Activated naive CD4-positive, alpha-beta T cell treated with anti-CD3 and anti-CD28 coated beads, Interleukin-2, amount 50 U/mL, for 24 hours (primary cell): ENCODE results near the gene ZNF185.
"Not testable (repeated sequence)": the region's sequence is repeated elsewhere in the genome, so short reads cannot be mapped to it uniquely, and the experiment has no call there.

Experiments
- H3K27ac Mint-ChIP-seq: one replicate; pipeline ENCODE4 v1.8.0; 2021; ENCODE audit warnings: mild to moderate bottlenecking, mixed read lengths
- H3K27me3 Mint-ChIP-seq: one replicate; pipeline ENCODE4 v1.8.0; 2021; ENCODE audit warnings: mixed read lengths
- H3K36me3 Mint-ChIP-seq: one replicate; pipeline ENCODE4 v1.8.0; 2021; ENCODE audit warnings: mixed read lengths
- H3K4me1 Mint-ChIP-seq: one replicate; pipeline ENCODE4 v1.8.0; 2021; ENCODE audit warnings: mixed read lengths
- H3K4me3 Mint-ChIP-seq: one replicate; pipeline ENCODE4 v1.8.0; 2021; ENCODE audit warnings: mild to moderate bottlenecking, mixed read lengths
- H3K9me3 Mint-ChIP-seq: one replicate; pipeline ENCODE4 v1.8.0; 2021; ENCODE audit warnings: mixed read lengths

Gene ZNF185

DNA sequence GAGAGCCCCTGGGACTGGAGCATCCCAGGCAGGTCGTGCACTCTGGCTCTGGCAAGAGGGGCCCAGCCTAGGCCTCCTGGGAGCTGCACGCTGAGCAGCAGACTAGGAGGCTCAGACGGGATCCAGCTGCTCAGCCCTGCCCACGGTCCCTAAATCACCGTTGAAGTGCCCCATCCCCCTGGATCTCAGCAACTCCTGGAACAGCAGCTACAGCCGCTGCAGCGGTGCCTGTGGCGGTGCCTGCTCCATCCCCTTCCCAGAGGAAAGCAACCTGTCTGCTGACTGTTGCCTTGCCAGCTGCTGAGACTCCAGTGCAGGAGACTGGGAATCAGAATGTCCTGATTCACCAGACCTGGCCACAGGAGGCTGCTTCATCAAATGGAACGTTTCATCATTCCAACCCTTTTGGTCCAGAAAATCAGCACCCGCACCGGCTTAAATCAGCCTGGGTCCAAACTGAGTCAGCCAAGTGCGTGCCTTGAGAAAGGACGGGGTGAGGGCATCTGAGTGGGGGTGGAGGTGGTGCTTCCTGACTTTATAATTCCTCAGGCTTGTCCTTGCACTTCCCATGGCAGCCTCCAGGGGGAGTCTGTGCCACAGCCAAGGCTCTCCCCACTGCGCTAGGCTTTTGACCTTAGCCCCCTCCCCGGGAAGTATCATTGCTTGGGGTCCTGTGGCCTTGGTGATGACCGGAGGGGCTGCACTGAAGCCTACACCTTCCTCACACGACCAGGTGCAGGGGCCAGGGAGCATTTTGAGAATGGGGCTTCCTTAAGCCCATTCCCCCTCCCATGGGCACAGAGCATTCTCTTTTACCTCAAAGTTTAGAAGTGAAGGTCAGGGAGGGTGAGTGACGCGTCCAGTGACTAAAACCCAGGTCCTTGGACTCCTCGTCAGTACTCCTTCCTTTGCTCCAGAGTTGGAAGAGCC is 6.5 kb downstream of the ZNF185 start:
- Mint-ChIP-seq H3K36me3 (no peaks in the 10 kb centered on the region), H3K4me3 (no peak overlapping the region)

DNA sequence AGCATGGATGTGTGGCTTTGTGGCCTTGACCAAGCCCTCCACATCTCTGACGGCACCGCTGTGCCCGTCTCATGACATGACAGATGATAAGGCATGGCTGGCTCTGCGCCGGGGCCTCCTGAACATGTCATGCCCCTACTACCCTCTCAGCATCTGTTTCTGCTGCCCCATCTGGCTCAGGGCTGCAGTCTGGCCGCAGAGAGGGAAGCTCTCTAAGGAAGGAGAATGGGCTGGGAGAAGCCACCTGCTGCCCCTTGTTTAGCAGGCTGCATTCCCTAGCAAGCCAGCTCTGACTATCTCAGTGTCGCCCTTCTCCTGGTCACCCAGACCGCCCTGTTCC is 7.2 kb downstream of the ZNF185 start:
- Mint-ChIP-seq H3K36me3 (no peaks in the 10 kb centered on the region), H3K9me3 (no peaks in the 10 kb centered on the region), H3K4me3 (no peak overlapping the region), H3K27me3 (no peaks in the 10 kb centered on the region), H3K4me1 (no peaks in the 10 kb centered on the region), H3K27ac (no peak overlapping the region)

More for the DNA sequence above, 6.5 kb downstream of the ZNF185 start:
- Mint-ChIP-seq H3K9me3 (no peaks in the 10 kb centered on the region), H3K4me1 (no peaks in the 10 kb centered on the region), H3K27ac (no peak overlapping the region), H3K27me3 (no peaks in the 10 kb centered on the region)

DNA sequence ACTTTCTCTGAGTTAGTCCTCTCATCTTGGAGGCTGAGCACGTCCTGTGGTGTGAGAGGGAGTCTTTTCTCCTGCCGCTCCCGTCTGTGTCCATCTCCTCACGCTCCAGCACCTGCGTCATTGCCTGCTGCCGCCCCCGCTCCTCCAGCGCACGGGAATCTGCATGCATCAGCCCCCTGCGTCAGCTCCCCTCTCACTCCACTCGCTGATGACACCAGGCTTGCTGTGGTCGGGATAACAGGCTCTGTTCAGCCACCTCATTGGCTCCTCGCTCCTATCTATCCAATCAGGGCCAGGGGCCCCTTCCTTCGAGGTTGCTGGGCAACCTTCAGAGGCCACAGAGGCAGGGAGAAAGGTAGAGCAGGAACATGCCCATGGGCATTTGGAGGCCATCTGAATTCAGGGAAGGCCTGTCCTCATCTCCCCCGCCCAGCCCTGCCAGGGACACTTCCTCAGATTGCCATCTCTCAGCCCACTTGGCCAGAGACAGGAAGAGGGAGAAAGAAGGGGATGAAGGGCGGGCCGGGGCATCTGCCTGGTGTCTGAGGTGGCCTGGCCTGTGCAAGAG is 9.3 kb downstream of the ZNF185 start:
- Mint-ChIP-seq H3K4me3 (no peak overlapping the region), H3K4me1 (no peaks in the 10 kb centered on the region), H3K27ac (no peak overlapping the region), H3K27me3 (no peaks in the 10 kb centered on the region), H3K9me3 (no peaks in the 10 kb centered on the region), H3K36me3 (no peaks in the 10 kb centered on the region)

DNA sequence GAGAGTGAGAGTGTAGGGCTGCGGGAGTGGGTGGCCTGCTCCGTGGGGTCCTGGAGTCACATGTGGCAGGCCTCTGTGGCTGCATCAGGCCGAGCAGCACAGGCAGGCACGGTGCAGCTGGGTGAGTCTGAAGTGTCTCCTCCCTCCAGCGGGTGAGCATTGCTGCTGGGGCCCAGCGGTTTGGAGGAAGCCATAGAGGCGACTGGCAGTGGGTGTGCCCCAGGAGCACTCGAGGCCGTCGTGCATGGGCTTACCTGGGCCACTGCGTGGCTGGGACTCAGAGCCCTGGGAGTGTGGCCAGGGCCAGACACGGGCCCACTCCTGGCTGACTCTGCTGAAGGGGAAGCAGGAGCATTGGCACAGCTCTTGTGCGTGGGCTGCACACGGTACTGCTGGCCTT is 10.6 kb downstream of the ZNF185 start:
- Mint-ChIP-seq H3K27me3 (no peaks in the 10 kb centered on the region), H3K27ac (no peak overlapping the region), H3K9me3 (no peaks in the 10 kb centered on the region), H3K4me3 (no peak overlapping the region), H3K36me3 (no peaks in the 10 kb centered on the region), H3K4me1 (no peaks in the 10 kb centered on the region)

DNA sequence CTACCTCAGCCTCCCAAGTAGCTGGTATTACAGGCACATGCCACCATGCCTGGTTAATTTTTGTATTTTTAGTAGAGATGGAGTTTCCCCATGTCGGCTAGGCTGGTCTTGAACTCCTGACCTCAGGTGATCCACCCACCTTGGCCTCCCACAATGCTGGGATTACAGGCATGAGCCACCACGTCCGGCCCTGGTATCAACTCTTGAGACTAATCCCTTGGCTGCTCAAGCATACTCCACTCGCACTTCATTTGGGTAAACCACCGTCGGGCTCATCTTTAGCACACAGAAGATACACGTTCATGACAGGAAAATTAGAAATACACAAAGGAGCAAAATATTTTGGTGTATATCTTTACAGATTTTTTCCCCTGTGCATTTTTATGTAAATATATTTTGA is 12.2 kb downstream of the ZNF185 start:
- not testable (repeated sequence) for H3K27me3 Mint-ChIP-seq, H3K4me3 Mint-ChIP-seq, H3K9me3 Mint-ChIP-seq, H3K27ac Mint-ChIP-seq, H3K36me3 Mint-ChIP-seq, H3K4me1 Mint-ChIP-seq

DNA sequence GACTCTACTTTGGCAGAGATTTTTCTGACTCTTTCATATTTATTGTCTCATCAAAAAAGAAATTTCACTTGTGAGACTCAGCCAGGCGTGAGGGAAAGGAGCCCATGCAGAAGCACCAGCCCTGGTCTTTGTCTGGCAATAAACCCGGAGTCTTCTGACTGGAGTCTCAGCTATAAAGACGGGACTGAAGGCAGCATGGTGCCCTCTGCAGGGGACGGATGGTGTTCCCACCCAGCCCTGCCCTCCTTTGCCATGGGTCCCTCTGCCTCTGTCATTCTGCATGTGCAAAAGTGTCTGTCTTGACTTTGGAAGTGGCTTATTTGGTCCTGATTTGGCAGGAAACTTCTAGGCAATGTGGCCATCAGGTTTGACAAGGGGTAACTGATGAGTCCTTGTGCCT is 14.2 kb downstream of the ZNF185 start:
- no peaks in the 10 kb centered on the region for H3K9me3 Mint-ChIP-seq
- H3K4me1 Mint-ChIP-seq = no peaks in the 10 kb centered on the region
- no peak overlapping the region for H3K27ac Mint-ChIP-seq
- no peak overlapping the region for H3K4me3 Mint-ChIP-seq
- H3K36me3 Mint-ChIP-seq = no peaks in the 10 kb centered on the region
- H3K27me3 Mint-ChIP-seq = no peaks in the 10 kb centered on the region

DNA sequence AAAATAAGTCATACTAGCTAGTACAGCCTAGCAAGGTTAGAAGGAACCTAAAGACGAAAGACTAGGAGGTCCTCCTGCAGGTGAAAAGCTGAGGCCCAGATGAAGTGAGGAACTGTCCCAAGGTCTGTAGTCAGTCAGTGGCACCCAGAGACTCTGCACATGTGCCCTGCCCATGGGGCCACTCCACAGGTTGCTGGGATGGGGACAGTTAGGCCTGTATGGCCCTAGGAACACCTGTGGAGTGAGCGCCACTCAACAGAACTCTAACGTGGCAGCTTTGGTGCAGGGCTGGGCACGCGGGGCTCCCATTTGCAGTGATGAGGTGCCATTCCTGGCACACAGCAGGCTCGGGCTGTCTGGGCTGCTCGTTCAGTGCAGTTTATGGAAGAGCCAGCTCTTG is 14.8 kb downstream of the ZNF185 start:
- no peaks in the 10 kb centered on the region for H3K9me3 Mint-ChIP-seq
- H3K27ac Mint-ChIP-seq = no peak overlapping the region
- no peaks in the 10 kb centered on the region for H3K36me3 Mint-ChIP-seq
- H3K4me1 Mint-ChIP-seq = no peaks in the 10 kb centered on the region
- H3K27me3 Mint-ChIP-seq = no peaks in the 10 kb centered on the region
- H3K4me3 Mint-ChIP-seq = no peak overlapping the region

DNA sequence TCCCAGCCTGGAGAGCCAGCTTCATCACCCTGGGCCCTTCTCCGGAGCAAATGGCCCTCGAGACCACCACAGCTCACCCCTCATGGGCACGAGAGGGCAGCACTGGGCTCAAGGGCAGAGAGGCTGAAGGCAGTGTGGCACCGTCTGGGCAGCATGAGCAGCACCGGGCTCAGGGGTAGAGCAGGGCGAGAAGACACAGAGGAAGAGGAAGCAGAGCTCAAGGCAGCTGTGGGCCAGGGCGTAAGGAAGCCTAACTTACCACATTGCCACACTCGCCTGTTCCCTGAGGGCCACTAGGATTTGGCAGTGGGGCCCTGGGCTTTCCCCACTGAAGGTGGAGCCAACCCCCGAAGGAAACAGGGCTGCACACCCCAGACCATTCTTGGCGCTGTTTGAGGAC is 15.5 kb downstream of the ZNF185 start:
- Mint-ChIP-seq H3K9me3 (no peaks in the 10 kb centered on the region), H3K4me1 (no peaks in the 10 kb centered on the region), H3K27me3 (no peaks in the 10 kb centered on the region), H3K36me3 (no peaks in the 10 kb centered on the region), H3K27ac (no peak overlapping the region), H3K4me3 (no peak overlapping the region)

DNA sequence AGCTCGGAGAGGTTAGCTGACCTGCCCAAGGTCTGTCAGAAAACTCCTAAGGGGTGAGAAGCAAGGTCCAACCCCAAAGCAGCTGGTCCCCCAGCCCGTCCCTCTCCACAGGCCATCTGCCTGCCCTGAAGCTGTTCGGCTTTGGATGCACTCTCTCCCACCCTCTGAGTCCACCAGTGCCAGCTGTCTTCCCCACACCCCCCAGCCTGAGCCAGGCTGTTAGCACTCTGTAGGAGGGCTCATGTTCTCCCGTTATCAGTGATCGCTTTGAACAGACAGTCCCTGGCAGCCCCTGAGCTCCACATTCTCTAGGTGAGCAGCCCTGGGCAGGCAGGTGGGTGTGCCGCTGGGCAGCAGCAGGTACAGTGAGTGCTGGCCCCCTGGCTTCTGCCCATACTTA is 16.0 kb downstream of the ZNF185 start:
- peak overlapping the region; percentile 41 for H3K27ac Mint-ChIP-seq
- H3K4me3 Mint-ChIP-seq = no peak overlapping the region
- H3K27me3 Mint-ChIP-seq = no peaks in the 10 kb centered on the region
- no peaks in the 10 kb centered on the region for H3K9me3 Mint-ChIP-seq
- H3K4me1 Mint-ChIP-seq = no peaks in the 10 kb centered on the region
- no peaks in the 10 kb centered on the region for H3K36me3 Mint-ChIP-seq

DNA sequence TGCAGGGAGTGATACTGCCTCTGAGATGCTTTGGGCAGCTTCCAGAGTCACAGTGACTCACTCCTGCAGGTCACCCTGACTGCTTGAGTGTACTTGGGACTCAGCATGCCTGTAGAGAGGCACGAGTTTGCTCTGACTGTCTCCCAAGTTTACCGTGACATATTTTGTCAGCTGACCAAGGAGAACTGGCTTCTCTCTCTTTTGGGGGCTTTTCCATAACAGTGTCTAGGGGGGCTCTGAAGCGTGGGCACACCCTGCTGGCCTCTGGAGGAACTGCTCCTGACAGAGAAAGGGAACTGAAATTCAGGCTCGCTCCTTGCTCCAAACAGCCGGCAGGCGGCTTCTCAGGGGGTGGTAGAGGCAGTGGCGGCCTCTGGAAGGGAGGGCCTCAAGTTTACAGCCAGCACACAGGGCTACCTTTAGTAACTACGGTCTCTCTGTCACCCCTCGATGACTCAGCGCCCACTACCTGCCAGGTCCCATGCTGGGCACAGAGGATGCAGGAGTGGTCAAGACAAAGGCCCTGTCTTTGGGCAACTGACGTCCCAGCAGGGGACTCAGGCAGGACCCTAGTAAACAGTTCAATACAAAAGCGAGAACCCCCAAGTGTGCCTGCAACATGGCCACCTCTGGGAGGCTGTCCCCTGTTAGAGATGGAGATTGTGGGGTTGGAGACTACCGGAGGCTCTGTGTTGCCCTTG is 17.8 kb downstream of the ZNF185 start:
- H3K9me3 Mint-ChIP-seq = no peaks in the 10 kb centered on the region
- no peaks in the 10 kb centered on the region for H3K4me1 Mint-ChIP-seq
- H3K4me3 Mint-ChIP-seq = no peak overlapping the region
- no peak overlapping the region for H3K27ac Mint-ChIP-seq
- H3K27me3 Mint-ChIP-seq = no peaks in the 10 kb centered on the region
- no peaks in the 10 kb centered on the region for H3K36me3 Mint-ChIP-seq

DNA sequence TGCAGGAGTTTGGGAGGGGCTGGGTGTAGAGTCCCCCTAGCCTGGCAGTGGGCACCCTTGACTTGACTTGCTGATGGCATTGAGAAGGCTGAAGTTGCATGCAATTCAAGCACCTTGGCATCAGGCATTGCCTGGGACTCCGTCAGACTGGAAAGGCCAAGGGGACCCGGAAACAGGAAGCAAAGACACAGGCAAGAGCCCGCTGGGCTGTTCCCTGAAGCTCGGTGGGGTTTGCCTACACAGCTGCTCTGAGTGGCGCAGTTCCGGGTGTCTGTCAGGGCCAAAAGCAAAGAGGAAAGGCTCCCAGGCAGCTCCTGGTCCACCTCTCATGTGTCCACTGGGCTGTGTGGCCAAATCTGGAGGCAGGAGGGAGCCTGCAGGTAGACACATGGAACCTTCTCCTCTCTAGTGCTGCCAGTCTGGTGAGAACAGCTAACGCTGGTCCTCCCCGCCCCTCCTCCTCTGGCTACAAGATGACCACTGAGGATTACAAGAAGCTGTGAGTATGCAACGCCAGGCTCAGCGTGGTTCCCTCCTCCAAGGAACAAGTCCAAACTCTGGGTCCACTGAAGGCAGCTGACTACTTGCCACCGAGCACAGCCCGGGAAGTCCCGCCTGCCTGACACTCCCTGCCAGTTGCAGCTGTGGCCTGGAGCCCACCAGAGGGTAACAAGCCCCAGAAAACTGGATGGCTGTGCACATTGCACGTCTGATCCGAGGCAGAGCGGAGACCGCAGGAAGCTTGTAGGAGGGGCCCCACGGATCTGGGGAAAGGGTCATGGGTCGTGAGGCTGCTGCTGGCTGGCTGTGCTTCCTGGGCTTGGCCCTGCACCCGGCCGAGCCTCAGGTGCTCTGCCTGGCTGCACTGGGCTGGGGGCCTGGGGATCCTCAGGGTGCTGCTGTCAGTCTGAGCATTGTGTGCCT is 20.1 kb downstream of the ZNF185 start:
- Mint-ChIP-seq H3K27ac (no peak overlapping the region), H3K27me3 (no peaks in the 10 kb centered on the region), H3K4me1 (peaks cover 5% of the 10 kb centered on the region), H3K9me3 (no peaks in the 10 kb centered on the region), H3K4me3 (no peak overlapping the region), H3K36me3 (no peaks in the 10 kb centered on the region)

DNA sequence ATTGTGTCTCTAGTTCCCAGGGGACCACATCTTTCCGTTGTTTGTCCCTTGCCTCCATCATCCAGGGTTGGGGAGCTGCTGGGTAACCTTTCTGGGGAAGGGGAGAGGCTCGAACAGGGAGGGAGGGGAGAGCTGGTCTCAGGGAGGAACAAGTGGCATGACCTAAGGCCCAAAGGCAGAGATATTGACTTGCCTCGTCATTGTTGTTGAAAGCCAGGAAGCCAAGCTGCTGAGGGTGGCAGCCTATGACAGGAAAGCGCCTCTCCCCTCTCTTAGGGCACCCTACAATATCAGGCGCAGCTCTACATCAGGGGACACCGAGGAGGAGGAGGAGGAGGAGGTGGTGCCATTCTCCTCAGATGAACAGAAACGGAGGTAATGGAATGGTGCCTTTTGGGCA is 20.8 kb downstream of the ZNF185 start:
- H3K9me3 Mint-ChIP-seq = no peaks in the 10 kb centered on the region
- peaks cover 5% of the 10 kb centered on the region for H3K4me1 Mint-ChIP-seq
- no peak overlapping the region for H3K27ac Mint-ChIP-seq
- no peaks in the 10 kb centered on the region for H3K36me3 Mint-ChIP-seq
- H3K27me3 Mint-ChIP-seq = no peaks in the 10 kb centered on the region
- no peak overlapping the region for H3K4me3 Mint-ChIP-seq

DNA sequence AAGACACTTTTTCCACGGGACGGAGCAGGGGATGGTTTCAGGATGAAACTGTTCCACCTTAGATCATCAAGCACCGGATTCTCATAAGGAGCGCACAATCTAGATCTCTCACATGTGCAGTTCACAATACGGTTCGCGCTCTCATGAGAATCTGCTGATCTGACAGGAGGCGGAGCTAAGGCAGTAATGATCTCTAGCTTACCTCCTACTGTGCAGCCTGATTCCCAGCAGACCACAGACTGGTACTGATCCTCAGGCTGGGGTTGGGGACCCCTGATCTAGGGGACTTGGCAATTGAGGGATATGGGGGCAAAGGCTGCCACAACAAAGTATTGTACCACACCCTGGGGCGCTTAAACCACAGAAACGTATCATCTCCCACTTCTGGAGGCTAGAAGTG is 25.7 kb downstream of the ZNF185 start:
- Mint-ChIP-seq H3K4me1 (peaks cover 8% of the 10 kb centered on the region), H3K27ac (no peak overlapping the region), H3K36me3 (no peaks in the 10 kb centered on the region), H3K9me3 (no peaks in the 10 kb centered on the region), H3K4me3 (no peak overlapping the region), H3K27me3 (no peaks in the 10 kb centered on the region)

DNA sequence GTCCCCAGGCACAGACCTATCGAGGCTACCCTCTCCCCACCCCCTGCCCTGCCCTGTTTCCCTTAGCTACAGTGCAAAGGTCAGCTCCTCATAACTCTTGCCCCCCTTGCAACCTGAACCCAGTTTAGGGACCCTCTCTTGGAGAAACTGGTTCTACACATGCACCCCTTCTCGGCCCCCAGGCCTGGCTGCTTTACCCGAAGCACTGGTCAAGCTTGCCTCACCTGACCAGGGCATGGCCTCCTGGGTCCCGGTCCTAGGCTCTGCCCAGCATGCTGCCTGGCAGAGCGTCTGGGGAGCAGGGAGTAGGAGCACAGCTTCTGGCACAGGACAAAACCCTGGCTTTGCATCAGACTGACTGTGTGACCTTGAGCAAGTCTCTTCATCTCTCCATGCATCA is 28.0 kb downstream of the ZNF185 start:
- Mint-ChIP-seq H3K36me3 (no peaks in the 10 kb centered on the region), H3K4me1 (peaks cover 8% of the 10 kb centered on the region), H3K27ac (peak overlapping the region; percentile 46), H3K27me3 (no peaks in the 10 kb centered on the region), H3K4me3 (no peak overlapping the region), H3K9me3 (no peaks in the 10 kb centered on the region)

DNA sequence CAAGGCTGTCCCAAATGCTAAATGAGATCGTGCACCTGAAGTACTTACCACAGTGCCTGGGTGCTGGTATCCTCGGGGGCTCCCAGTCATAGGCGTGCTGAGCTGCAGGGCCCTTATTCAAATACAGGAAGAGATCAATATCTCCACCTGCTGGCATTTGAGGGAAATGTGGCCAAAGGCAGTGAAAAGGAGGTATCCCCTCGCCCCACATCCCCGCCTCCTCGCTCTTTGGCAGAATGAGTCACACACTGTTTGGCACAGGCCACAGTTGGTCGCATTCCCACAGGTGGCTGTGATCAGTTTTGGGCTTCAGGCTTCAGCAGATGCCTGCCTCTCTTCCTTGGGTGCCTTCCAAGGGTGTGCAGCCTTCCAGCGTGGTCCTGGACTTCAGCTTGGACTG is 28.4 kb downstream of the ZNF185 start:
- H3K9me3 Mint-ChIP-seq = no peaks in the 10 kb centered on the region
- no peaks in the 10 kb centered on the region for H3K36me3 Mint-ChIP-seq
- H3K4me3 Mint-ChIP-seq = no peak overlapping the region
- H3K4me1 Mint-ChIP-seq = peaks cover 3% of the 10 kb centered on the region
- peak overlapping the region; percentile 46 for H3K27ac Mint-ChIP-seq
- no peaks in the 10 kb centered on the region for H3K27me3 Mint-ChIP-seq
